DMS153 treated with DMSO at 0.1 percent for 48 hours (cell line): Measurements from ENCODE around the gene SCNN1B.
"Not testable (repeated sequence)": the region's sequence is repeated elsewhere in the genome, so short reads cannot be mapped to it uniquely, and the experiment has no call there.

Experiments
- DNase-seq: peaks from one replicate; lab custom pipeline; 2025; ENCODE audit not compliant: unreplicated experiment; lab: John Stamatoyannopoulos, UW

The SCNN1B gene

GRCh38 chr16:23302045-23302956, at the start of gene SCNN1B:
TSS of gene SCNN1B (plus strand) at chr16:23302302. CDS start at chr16:23348600, 46,298 bp downstream.
- DNase-seq = peak; percentile 32

- DNase-seq = no peak
Observed at GRCh38 chr16:23252310-23252709, 49.8 kb upstream of the SCNN1B start.

- DNase-seq = not testable (repeated sequence)
Observed at GRCh38 chr16:23253650-23254049, 48.5 kb upstream of the SCNN1B start.

- DNase-seq = no peak
Observed at GRCh38 chr16:23254338-23254737, 47.8 kb upstream of the SCNN1B start.

- no peak for DNase-seq
Observed at GRCh38 chr16:23255000-23255399, 47.1 kb upstream of the SCNN1B start.

- no peak for DNase-seq
Observed at GRCh38 chr16:23256440-23256839, 45.7 kb upstream of the SCNN1B start.

GRCh38 chr16:23257682-23258081, 44.4 kb upstream of the SCNN1B start:
- DNase-seq = no peak

- DNase-seq = no peak
Observed at GRCh38 chr16:23258919-23259237, 43.2 kb upstream of the SCNN1B start.

- no peak for DNase-seq
Observed at GRCh38 chr16:23267647-23268046, 34.5 kb upstream of the SCNN1B start.

GRCh38 chr16:23268561-23268960, 33.5 kb upstream of the SCNN1B start:
- no peak for DNase-seq

GRCh38 chr16:23269248-23269953, 32.7 kb upstream of the SCNN1B start:
- DNase-seq = no peak

GRCh38 chr16:23270654-23271053, 31.4 kb upstream of the SCNN1B start:
- no peak for DNase-seq

- DNase-seq = no peak
Observed at GRCh38 chr16:23274968-23275367, 27.1 kb upstream of the SCNN1B start.

GRCh38 chr16:23276821-23277220, 25.3 kb upstream of the SCNN1B start:
- no peak for DNase-seq

GRCh38 chr16:23278031-23278430, 24.1 kb upstream of the SCNN1B start:
- DNase-seq = no peak

GRCh38 chr16:23279721-23280153, 22.4 kb upstream of the SCNN1B start:
- peak; percentile 91 for DNase-seq

GRCh38 chr16:23280483-23280967, 21.6 kb upstream of the SCNN1B start:
- DNase-seq = peak; percentile 54

- DNase-seq = no peak
Observed at GRCh38 chr16:23282568-23282967, 19.5 kb upstream of the SCNN1B start.

- no peak for DNase-seq
Observed at GRCh38 chr16:23283571-23283970, 18.5 kb upstream of the SCNN1B start.

GRCh38 chr16:23284584-23284983, 17.5 kb upstream of the SCNN1B start:
- no peak for DNase-seq

- DNase-seq = no peak
Observed at GRCh38 chr16:23286131-23286532, 16.0 kb upstream of the SCNN1B start.

GRCh38 chr16:23288209-23288608, 13.9 kb upstream of the SCNN1B start:
- no peak for DNase-seq
